GM19468 (cell line): ENCODE data around the gene OR2F1.
"Not testable (repeated sequence)": the region's sequence is repeated elsewhere in the genome, so short reads cannot be mapped to it uniquely, and the experiment has no call there.

Experiments used
- ATAC-seq: cut with Tn5 transposase; IDR thresholded peaks from one replicate; pipeline ENCODE4 v1.9.1; 2021; ENCODE audit warnings: mild to moderate bottlenecking, moderate library complexity, moderate number of reproducible peaks; ENCODE audit not compliant: unreplicated experiment; ENCODE audit errors: extremely low read depth

Gene OR2F1

GRCh38 chr7:144006029-144006691 lies 51.5 kb downstream of the OR2F1 start:
- ATAC-seq = no peak

DNA sequence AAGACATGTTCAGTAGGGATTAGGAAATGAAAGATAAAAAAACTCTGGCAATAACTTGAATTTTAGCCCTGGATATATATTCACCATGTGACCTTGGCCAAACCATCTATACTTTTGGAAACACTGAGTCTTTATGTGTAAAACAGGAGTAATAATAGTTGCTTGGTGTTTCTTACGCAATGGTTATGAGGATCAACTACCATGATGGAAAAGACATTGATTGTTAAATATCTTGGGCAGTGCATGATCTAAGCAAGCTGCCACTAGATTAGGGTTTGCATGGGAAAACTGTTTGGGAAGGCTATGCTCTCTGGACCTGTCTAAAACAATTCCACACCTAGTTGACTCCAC lies 52.0 kb downstream of the OR2F1 start:
- ATAC-seq = no peak

DNA sequence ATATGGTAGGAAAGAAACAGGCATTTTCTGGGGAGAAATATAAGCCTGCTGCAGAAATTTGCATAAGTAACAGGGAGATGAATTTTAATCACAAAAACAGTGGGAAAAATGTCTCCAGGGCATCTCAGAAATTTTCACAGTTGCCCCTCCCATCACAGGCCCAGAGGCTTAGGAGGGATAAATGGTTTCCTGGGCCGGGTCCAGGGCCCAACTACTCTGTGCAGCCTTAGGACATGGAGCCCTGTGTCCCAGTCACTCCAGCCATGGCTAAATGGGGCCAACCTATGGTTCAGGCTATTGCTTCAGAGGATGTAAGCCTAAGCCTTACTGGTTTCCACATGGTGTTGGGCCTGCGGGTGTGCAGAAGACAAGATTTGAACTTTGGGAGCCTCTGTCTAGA lies 54.7 kb downstream of the OR2F1 start:
- ATAC-seq = no peak

- not testable (repeated sequence) for ATAC-seq
Observed at GRCh38 chr7:144010061-144010460, 55.4 kb downstream of the OR2F1 start.

- ATAC-seq = not testable (repeated sequence)
Observed at GRCh38 chr7:144010821-144011220, 56.2 kb downstream of the OR2F1 start.

- no peak for ATAC-seq
Observed at GRCh38 chr7:144011458-144012230, 57.0 kb downstream of the OR2F1 start.
